ENCODE measurements around the gene PTPRD. TPM values are rescaled to one million over a fixed set of nuclear protein-coding genes. Genes with fewer than 3 reads are reported as not detected.

PTPRD gene
- total and polyA plus RNA-seq, 2 of the 4 experiments (the other 2 are of a cell fraction), result 0.07 to 0.18 TPM

DNA sequence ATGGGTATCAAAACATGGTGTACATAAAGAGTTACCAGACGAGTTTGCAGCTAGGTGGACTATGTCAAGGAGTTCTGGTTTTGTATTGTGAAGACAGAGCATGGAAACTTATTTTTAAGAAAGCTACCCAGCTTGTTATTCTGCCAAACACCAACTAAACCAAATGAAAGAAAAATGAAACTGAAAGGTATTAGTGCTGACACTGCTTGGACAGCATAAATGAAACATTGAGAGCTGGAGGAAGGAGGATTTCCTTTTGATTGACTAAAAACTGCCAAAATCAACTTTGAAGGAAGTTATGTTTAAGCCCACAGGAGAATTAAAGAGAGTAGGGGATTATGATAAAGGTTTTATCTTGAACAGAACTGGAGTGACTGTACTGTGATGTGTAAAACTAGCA lies 766.2 kb downstream of the PTPRD start:
- Histone ChIP-seq H2AK5ac (ENCODE audit: low read depth, low read length) (no peak overlapping the region), H3K23ac (ENCODE audit: low read depth, low read length) (no peak overlapping the region), H3K79me1 (ENCODE audit: low read depth in 1 of 2, low read length in 2 of 2) (no peaks in the 10 kb centered on the region), H3K9me3 (ENCODE audit: control insufficient read depth, insufficient read depth, low read length) (no peaks in the 10 kb centered on the region), H3K27me3 (ENCODE audit: control insufficient read depth, insufficient read depth, low read length) (no peaks in the 10 kb centered on the region), H3K36me3 (ENCODE audit: control insufficient read depth, insufficient read depth, low read length) (no peaks in the 10 kb centered on the region), H2BK15ac (ENCODE audit: low read depth, low read length) (no peak overlapping the region), H4K20me1 (ENCODE audit: insufficient read depth, low read length) (no peaks in the 10 kb centered on the region), H3K4me1 (ENCODE audit: control insufficient read depth, insufficient read depth, low read length) (no peaks in the 10 kb centered on the region), H2BK120ac (ENCODE audit: low read depth, low read length) (no peak overlapping the region), H4K5ac (ENCODE audit: low read depth, low read length) (no peak overlapping the region), H2AK9ac (replicated peaks; ENCODE audit: low read depth, low read length, poor library complexity) (no peak overlapping the region), H3K9me1 (ENCODE audit: insufficient read depth, low read length) (no peaks in the 10 kb centered on the region), H3K14ac (replicated peaks; ENCODE audit: low read depth, low read length) (no peak overlapping the region), H4K8ac (ENCODE audit: low read depth in 2 of 2, low read length in 2 of 2) (no peak overlapping the region), H3K4me2 (ENCODE audit: low read depth, low read length) (no peak overlapping the region), H3K4me3 (ENCODE audit: insufficient read depth, low read depth, low read length) (no peak overlapping the region), H4K91ac (ENCODE audit: insufficient read depth, low read depth, low read length) (no peak overlapping the region), H2BK20ac (ENCODE audit: low read depth, low read length) (no peak overlapping the region), H3K18ac (ENCODE audit: low read depth, low read length) (no peak overlapping the region), H3K56ac (ENCODE audit: extremely low read depth, insufficient read depth, low read length) (no peak overlapping the region), H2BK5ac (ENCODE audit: low read depth, low read length, poor library complexity, severe bottlenecking) (no peak overlapping the region), H2AFZ (replicated peaks; ENCODE audit: low read length, poor library complexity) (no peak overlapping the region), H3K27ac (ENCODE audit: insufficient read depth, low read length) (no peak overlapping the region), H3K4ac (ENCODE audit: low read depth, low read length) (no peak overlapping the region), H3K9ac (ENCODE audit: low read depth, low read length) (no peak overlapping the region)
- BruUV-seq (replicated peaks), result no TSS peak
- no CpG with 5 or more reads among the region's 1 CpG for WGBS, 2 experiments (ENCODE audit: extremely low coverage in 2 of 2, insufficient read length in 1 of 2)
- DNase-seq, result no peak
- no peak for ATAC-seq (ENCODE audit: low read depth)
- ChIA-PET CTCF (interaction anchor here (0.6 kb wide), 1 partner anchor 188 kb away, joined by 4 read pairs; no protein-coding TSS in a partner anchor), POLR2A (ENCODE audit: unreplicated experiment) (no interaction called here)
- intact Hi-C loops (cut with micrococcal nuclease) (no loop called here), dilution Hi-C loops (cut with HindIII; ENCODE audit: low sequenced_read_pairs, unreplicated experiment) (no loop called here), in situ Hi-C loops (cut with MboI; ENCODE audit: low sequenced_read_pairs) (no loop called here)
- TF ChIP-seq POLR2A (IDR thresholded peaks at IDR 0.05; ENCODE audit: low read depth, low read length), result no peak
- TF ChIP-seq RAD21 (IDR thresholded peaks at IDR 0.05; ENCODE audit: low read length), result no peak
- TF ChIP-seq RCOR1 (IDR thresholded peaks at IDR 0.05; ENCODE audit: insufficient replicate concordance, low read length), result no peak
- no peak for TF ChIP-seq CEBPB (IDR thresholded peaks at IDR 0.05; ENCODE audit: low read depth, low read length)
